Measurements from ENCODE around the gene AIFM2.

AIFM2 gene

DNA sequence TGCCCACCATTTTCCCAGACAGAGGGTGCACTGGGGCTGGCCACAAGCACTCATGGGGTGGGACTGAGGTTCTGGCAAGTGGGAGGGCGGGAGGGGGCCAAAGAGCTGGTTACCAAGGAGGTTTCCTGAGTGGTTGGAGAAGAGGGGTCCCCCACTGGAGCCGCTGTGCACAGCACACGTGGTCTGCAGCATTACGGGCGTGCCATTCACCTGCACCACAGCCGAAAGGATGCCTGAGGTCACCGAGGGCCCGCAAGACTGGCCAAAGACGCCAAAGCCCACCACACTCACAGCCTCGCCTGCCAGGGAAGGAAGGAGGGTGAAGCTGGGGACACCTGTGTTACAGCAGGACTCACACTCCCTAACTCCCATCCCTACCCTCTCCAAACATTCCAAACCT lies 9.9 kb upstream of the AIFM2 start:
- DNase-seq = no peak
- Histone ChIP-seq H3K79me2 (ENCODE audit: insufficient read depth, low read length) (peaks cover 33% of the 10 kb centered on the region), H3K4me2 (ENCODE audit: insufficient read depth, low read length) (no peak overlapping the region), H3K27ac (ENCODE audit: low read length) (no peak overlapping the region), H3K9ac (ENCODE audit: low read depth, low read length) (no peak overlapping the region), H3K4me3 (ENCODE audit: low read depth in 1 of 2, low read length in 2 of 2) (no peak overlapping the region), H3K36me3 (ENCODE audit: insufficient read depth, low read length) (peaks cover 24% of the 10 kb centered on the region), H3K27me3 (ENCODE audit: insufficient read depth, low read length, poor library complexity) (no peaks in the 10 kb centered on the region), H3K4me1 (ENCODE audit: insufficient read depth, low read length) (peaks cover 27% of the 10 kb centered on the region), H2AFZ (ENCODE audit: low read depth, low read length) (no peak overlapping the region), H3K9me3 (ENCODE audit: insufficient read depth, low read length, severe bottlenecking) (no peaks in the 10 kb centered on the region), H4K20me1 (ENCODE audit: insufficient read depth, low read length) (peaks cover 28% of the 10 kb centered on the region)
- ATAC-seq (ENCODE audit: insufficient read depth, low read depth) = no peak
- no peak for TF ChIP-seq EZH2 (IDR thresholded peaks at IDR 0.05; ENCODE audit: borderline replicate concordance, low read depth, low read length, severe bottlenecking)
- TF ChIP-seq, protein P1, sequence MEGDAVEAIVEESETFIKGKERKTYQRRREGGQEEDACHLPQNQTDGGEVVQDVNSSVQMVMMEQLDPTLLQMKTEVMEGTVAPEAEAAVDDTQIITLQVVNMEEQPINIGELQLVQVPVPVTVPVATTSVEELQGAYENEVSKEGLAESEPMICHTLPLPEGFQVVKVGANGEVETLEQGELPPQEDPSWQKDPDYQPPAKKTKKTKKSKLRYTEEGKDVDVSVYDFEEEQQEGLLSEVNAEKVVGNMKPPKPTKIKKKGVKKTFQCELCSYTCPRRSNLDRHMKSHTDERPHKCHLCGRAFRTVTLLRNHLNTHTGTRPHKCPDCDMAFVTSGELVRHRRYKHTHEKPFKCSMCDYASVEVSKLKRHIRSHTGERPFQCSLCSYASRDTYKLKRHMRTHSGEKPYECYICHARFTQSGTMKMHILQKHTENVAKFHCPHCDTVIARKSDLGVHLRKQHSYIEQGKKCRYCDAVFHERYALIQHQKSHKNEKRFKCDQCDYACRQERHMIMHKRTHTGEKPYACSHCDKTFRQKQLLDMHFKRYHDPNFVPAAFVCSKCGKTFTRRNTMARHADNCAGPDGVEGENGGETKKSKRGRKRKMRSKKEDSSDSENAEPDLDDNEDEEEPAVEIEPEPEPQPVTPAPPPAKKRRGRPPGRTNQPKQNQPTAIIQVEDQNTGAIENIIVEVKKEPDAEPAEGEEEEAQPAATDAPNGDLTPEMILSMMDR (IDR thresholded peaks at IDR 0.05; ENCODE audit: borderline replicate concordance, extremely low read depth, low read length, poor library complexity, severe bottlenecking) = no peak

DNA sequence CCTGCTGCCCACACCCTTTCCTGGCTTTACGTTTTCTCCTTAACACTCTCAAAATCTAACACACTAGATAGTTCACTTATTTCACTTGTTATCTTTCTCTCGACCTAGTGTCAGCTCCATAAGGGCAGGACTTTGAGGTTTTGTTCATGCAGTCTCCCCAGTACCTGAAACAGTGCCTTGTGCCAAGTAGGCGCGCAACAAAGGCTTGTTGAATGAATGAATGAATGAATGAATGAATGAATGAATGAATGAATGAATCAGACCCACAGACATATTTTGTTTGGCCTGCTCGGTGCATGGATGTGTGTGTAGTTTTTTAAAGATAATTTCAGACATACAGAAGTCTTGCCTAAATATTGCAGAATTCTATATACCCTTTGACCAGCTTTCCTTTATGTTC lies 7.7 kb upstream of the AIFM2 start:
- TF ChIP-seq, protein P1 (IDR thresholded peaks at IDR 0.05; ENCODE audit: borderline replicate concordance, extremely low read depth, low read length, poor library complexity, severe bottlenecking) = no peak
- TF ChIP-seq EZH2 (IDR thresholded peaks at IDR 0.05; ENCODE audit: borderline replicate concordance, low read depth, low read length, severe bottlenecking) = no peak
- H4K20me1 ChIP-seq (ENCODE audit: insufficient read depth, low read length) = peaks cover 29% of the 10 kb centered on the region
- no peak overlapping the region for H3K4me3 ChIP-seq (ENCODE audit: low read depth in 1 of 2, low read length in 2 of 2)
- no peak for DNase-seq
- H3K4me1 ChIP-seq (ENCODE audit: insufficient read depth, low read length) = peaks cover 17% of the 10 kb centered on the region
- peaks cover 26% of the 10 kb centered on the region for H3K79me2 ChIP-seq (ENCODE audit: insufficient read depth, low read length)
- ATAC-seq (ENCODE audit: insufficient read depth, low read depth) = no peak
- H3K4me2 ChIP-seq (ENCODE audit: insufficient read depth, low read length) = no peak overlapping the region
- H3K9me3 ChIP-seq (ENCODE audit: insufficient read depth, low read length, severe bottlenecking) = no peaks in the 10 kb centered on the region
- no peak overlapping the region for H2AFZ ChIP-seq (ENCODE audit: low read depth, low read length)
- peaks cover 24% of the 10 kb centered on the region for H3K36me3 ChIP-seq (ENCODE audit: insufficient read depth, low read length)
- no peaks in the 10 kb centered on the region for H3K27me3 ChIP-seq (ENCODE audit: insufficient read depth, low read length, poor library complexity)
- H3K27ac ChIP-seq (ENCODE audit: low read length) = no peak overlapping the region
- H3K9ac ChIP-seq (ENCODE audit: low read depth, low read length) = no peak overlapping the region

DNA sequence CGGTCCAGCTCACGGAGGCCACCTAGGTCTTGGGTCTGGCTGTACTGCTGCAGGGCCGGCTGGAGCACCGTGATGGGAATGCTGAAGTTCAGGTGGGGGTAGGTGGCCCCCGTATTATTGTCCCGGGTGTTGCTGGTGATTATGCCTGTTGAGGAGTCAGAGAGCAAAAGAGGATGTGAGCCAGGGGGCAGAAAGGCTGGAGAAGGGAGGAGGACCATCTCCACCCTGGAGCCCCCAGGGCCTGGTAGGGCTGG lies 7.3 kb upstream of the AIFM2 start:
- H3K9ac ChIP-seq (ENCODE audit: low read depth, low read length) = no peak overlapping the region
- ATAC-seq (ENCODE audit: insufficient read depth, low read depth) = no peak
- H3K4me3 ChIP-seq (ENCODE audit: low read depth in 1 of 2, low read length in 2 of 2) = no peak overlapping the region
- H4K20me1 ChIP-seq (ENCODE audit: insufficient read depth, low read length) = peaks cover 26% of the 10 kb centered on the region
- H3K9me3 ChIP-seq (ENCODE audit: insufficient read depth, low read length, severe bottlenecking) = no peaks in the 10 kb centered on the region
- peaks cover 24% of the 10 kb centered on the region for H3K36me3 ChIP-seq (ENCODE audit: insufficient read depth, low read length)
- DNase-seq = no peak
- no peak overlapping the region for H2AFZ ChIP-seq (ENCODE audit: low read depth, low read length)
- no peak for TF ChIP-seq EZH2 (IDR thresholded peaks at IDR 0.05; ENCODE audit: borderline replicate concordance, low read depth, low read length, severe bottlenecking)
- TF ChIP-seq, protein P1 (IDR thresholded peaks at IDR 0.05; ENCODE audit: borderline replicate concordance, extremely low read depth, low read length, poor library complexity, severe bottlenecking) = no peak
- H3K79me2 ChIP-seq (ENCODE audit: insufficient read depth, low read length) = peaks cover 22% of the 10 kb centered on the region
- H3K4me2 ChIP-seq (ENCODE audit: insufficient read depth, low read length) = no peak overlapping the region
- no peaks in the 10 kb centered on the region for H3K27me3 ChIP-seq (ENCODE audit: insufficient read depth, low read length, poor library complexity)
- peaks cover 13% of the 10 kb centered on the region for H3K4me1 ChIP-seq (ENCODE audit: insufficient read depth, low read length)
- no peak overlapping the region for H3K27ac ChIP-seq (ENCODE audit: low read length)

Measured in DND-41 (cell line).